Measurements from ENCODE around the gene TGFBRAP1. TPM values are rescaled to one million over a fixed set of nuclear protein-coding genes. Genes with fewer than 3 reads are reported as not detected.

Gene TGFBRAP1
- total RNA-seq, 1 donor from 2014 or later: 13.8 TPM

DNA sequence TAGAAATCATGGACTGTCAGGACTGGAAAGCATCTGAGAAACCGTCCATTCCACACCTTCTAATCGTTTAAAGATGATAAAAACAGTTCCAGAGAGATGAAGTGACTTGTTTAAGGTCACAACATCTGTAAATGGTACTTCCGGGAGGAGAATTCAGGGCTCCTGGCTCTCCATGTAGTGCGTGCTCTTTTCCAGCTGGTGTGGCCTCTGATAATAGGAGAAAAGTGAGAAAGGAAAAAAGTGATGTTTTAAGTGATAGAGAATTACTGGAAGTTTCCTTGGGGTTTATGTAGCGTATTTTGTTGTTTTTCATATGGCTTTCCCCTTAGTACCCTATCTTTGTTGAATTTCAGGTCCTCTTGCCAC lies 8.5 kb upstream of the TGFBRAP1 start:
- H3K27ac ChIP-seq: no peak overlapping the region
- Mint-ChIP-seq H3K27ac (peak overlapping the region; percentile 96), H3K4me1 (peaks cover 17% of the 10 kb centered on the region), H3K27me3 (ENCODE audit: insufficient read depth, low read depth) (no peaks in the 10 kb centered on the region), H3K9me3 (no peaks in the 10 kb centered on the region), H3K36me3 (peaks cover 7% of the 10 kb centered on the region), H3K4me3 (peak overlapping the region; percentile 100)
- no peaks in the 10 kb centered on the region for H3K27me3 ChIP-seq
- peaks cover 12% of the 10 kb centered on the region for H3K36me3 ChIP-seq
- H4K20me1 ChIP-seq (ENCODE audit: low read depth): peaks cover 11% of the 10 kb centered on the region
- peak overlapping the region; percentile 93 for H3K4me2 ChIP-seq
- H3K79me2 ChIP-seq (ENCODE audit: low read depth): peaks cover 60% of the 10 kb centered on the region
- DNase-seq (ENCODE audit: low spot score): no peak
- peak overlapping the region; percentile 97 for H3K9ac ChIP-seq
- no peak for TF ChIP-seq CTCF (IDR thresholded peaks at IDR 0.05)
- H3K9me3 ChIP-seq (ENCODE audit: low read depth): no peaks in the 10 kb centered on the region
- peak overlapping the region; percentile 98 for H2AFZ ChIP-seq (replicated peaks)
- peaks cover 14% of the 10 kb centered on the region for H3K4me1 ChIP-seq
- peak overlapping the region; percentile 84 for H3K4me3 ChIP-seq
- peaks cover 1% of the 10 kb centered on the region for H3F3A ChIP-seq (ENCODE audit: low read depth)

GRCh38 chr2:105337122-105338019 lies 7.8 kb upstream of the TGFBRAP1 start, which contains the start of gene C2orf49:
Gene C2orf49 (plus strand): TSS chr2:105337540. CDS start chr2:105337588, 48 bp downstream.
- no peaks in the 10 kb centered on the region for H3K27me3 Mint-ChIP-seq (ENCODE audit: insufficient read depth, low read depth)
- peak; percentile 96 for DNase-seq (ENCODE audit: low spot score)
- Histone ChIP-seq H3K4me2 (peak within 1 kb of the TSS; percentile 93), H3K4me1 (peaks cover 14% of the 10 kb centered on the region), H3K27ac (peak within 1 kb of the TSS; percentile 99), H4K20me1 (ENCODE audit: low read depth) (peaks cover 11% of the 10 kb centered on the region), H3K36me3 (peaks cover 7% of the 10 kb centered on the region), H3K4me3 (peak within 1 kb of the TSS; percentile 84), H3F3A (ENCODE audit: low read depth) (peaks cover 3% of the 10 kb centered on the region), H3K9me3 (ENCODE audit: low read depth) (no peaks in the 10 kb centered on the region), H2AFZ (replicated peaks) (peak within 1 kb of the TSS; percentile 98), H3K27me3 (no peaks in the 10 kb centered on the region), H3K79me2 (ENCODE audit: low read depth) (peaks cover 60% of the 10 kb centered on the region), H3K9ac (peak within 1 kb of the TSS; percentile 97)
- peak within 1 kb of the TSS; percentile 100 for H3K4me3 Mint-ChIP-seq
- H3K4me1 Mint-ChIP-seq: peaks cover 17% of the 10 kb centered on the region
- TF ChIP-seq EZH2phosphoT487 (IDR thresholded peaks at IDR 0.05) (no peak), CTCF (IDR thresholded peaks at IDR 0.05) (no peak), EZH2 (IDR thresholded peaks at IDR 0.05) (no peak)
- peak within 1 kb of the TSS; percentile 100 for H3K27ac Mint-ChIP-seq
- H3K36me3 Mint-ChIP-seq: peaks cover 5% of the 10 kb centered on the region
- H3K9me3 Mint-ChIP-seq: no peaks in the 10 kb centered on the region

GRCh38 chr2:105336786-105337121 lies 7.2 kb upstream of the TGFBRAP1 start:
- Mint-ChIP-seq H3K4me3 (peak overlapping the region; percentile 100), H3K27me3 (ENCODE audit: insufficient read depth, low read depth) (no peaks in the 10 kb centered on the region), H3K4me1 (peaks cover 17% of the 10 kb centered on the region), H3K9me3 (no peaks in the 10 kb centered on the region), H3K27ac (peak overlapping the region; percentile 100), H3K36me3 (peaks cover 4% of the 10 kb centered on the region)
- Histone ChIP-seq H3K27ac (peak overlapping the region; percentile 99), H3K79me2 (ENCODE audit: low read depth) (peaks cover 60% of the 10 kb centered on the region), H3K9ac (peak overlapping the region; percentile 97), H3K4me1 (peaks cover 14% of the 10 kb centered on the region), H3K27me3 (no peaks in the 10 kb centered on the region), H2AFZ (replicated peaks) (peak overlapping the region; percentile 98), H3F3A (ENCODE audit: low read depth) (peaks cover 3% of the 10 kb centered on the region), H3K4me2 (peak overlapping the region; percentile 93), H4K20me1 (ENCODE audit: low read depth) (peaks cover 11% of the 10 kb centered on the region), H3K4me3 (peak overlapping the region; percentile 84), H3K9me3 (ENCODE audit: low read depth) (no peaks in the 10 kb centered on the region), H3K36me3 (peaks cover 5% of the 10 kb centered on the region)
- TF ChIP-seq CTCF (IDR thresholded peaks at IDR 0.05) (no peak), EZH2phosphoT487 (IDR thresholded peaks at IDR 0.05) (no peak)
- no peak for DNase-seq (ENCODE audit: low spot score)
